Stimulated activated naive CD4-positive, alpha-beta T cell treated with Interleukin-2 at 50 U/mL for 16 hours (primary cell): ENCODE data around the gene PARVG.

ENCODE experiments used
- DNase-seq: peaks from one replicate; lab custom pipeline; 2025; lab: John Stamatoyannopoulos, UW

The PARVG gene

GRCh38 chr22:44154436-44154942, 26.2 kb upstream of the PARVG start:
- no peak for DNase-seq

- DNase-seq: no peak
These were observed 25.6 kb upstream of the PARVG start for GRCh38 chr22:44155115-44155514.

GRCh38 chr22:44157916-44158618, 22.7 kb upstream of the PARVG start:
- no peak for DNase-seq

- DNase-seq: no peak
These were observed 21.9 kb upstream of the PARVG start for GRCh38 chr22:44158816-44159215.

- no peak for DNase-seq
These were observed 21.5 kb upstream of the PARVG start for GRCh38 chr22:44159221-44159620.

- no peak for DNase-seq
These were observed 20.9 kb upstream of the PARVG start for GRCh38 chr22:44159811-44160210.

GRCh38 chr22:44160421-44160820, 20.3 kb upstream of the PARVG start:
- DNase-seq: no peak

GRCh38 chr22:44161673-44162072, 19.1 kb upstream of the PARVG start:
- DNase-seq: no peak

GRCh38 chr22:44162960-44163359, 17.8 kb upstream of the PARVG start:
- DNase-seq: no peak

- no peak for DNase-seq
These were observed 17.2 kb upstream of the PARVG start for GRCh38 chr22:44163536-44163935.

- no peak for DNase-seq
These were observed 16.7 kb upstream of the PARVG start for GRCh38 chr22:44164031-44164430.

- no peak for DNase-seq
These were observed 15.3 kb upstream of the PARVG start for GRCh38 chr22:44165286-44165874.

- DNase-seq: no peak
These were observed 14.0 kb upstream of the PARVG start for GRCh38 chr22:44166498-44167276.

- DNase-seq: no peak
These were observed 13.2 kb upstream of the PARVG start for GRCh38 chr22:44167501-44167900.

GRCh38 chr22:44168206-44168605, 12.5 kb upstream of the PARVG start:
- DNase-seq: no peak

GRCh38 chr22:44170470-44170869, 10.3 kb upstream of the PARVG start:
- no peak for DNase-seq

- DNase-seq: no peak
These were observed 9.2 kb upstream of the PARVG start for GRCh38 chr22:44171561-44171960.

- no peak for DNase-seq
These were observed 8.2 kb upstream of the PARVG start for GRCh38 chr22:44172370-44173108.

- no peak for DNase-seq
These were observed 7.6 kb upstream of the PARVG start for GRCh38 chr22:44173154-44173553.

GRCh38 chr22:44175676-44176075, 5.0 kb upstream of the PARVG start:
- DNase-seq: no peak

GRCh38 chr22:44179196-44179988, 1.3 kb upstream of the PARVG start:
- no peak for DNase-seq
